GM12878 (cell line): ENCODE data around the gene CRTAP. TPM values are rescaled to one million over a fixed set of nuclear protein-coding genes. Genes with fewer than 3 reads are reported as not detected.

Experiments
- ATAC-seq: fragments of 200-7000 bp; cut with Tn5 transposase; 3 replicates; pipeline ENCODE4 v1.9.1; 2020; ENCODE audit warnings: mild to moderate bottlenecking, moderate library complexity
- BruUV-seq: library from RNA; stranded (reverse); fragments of 400-500 nt; replicated peaks from 2 replicates; lab custom pipeline; 2021; lab: Mats Ljungman, UMichigan
- CTCF ChIA-PET: fragments of 300-600 bp; sonication (Branson Sonifier 250); formaldehyde crosslinking; extraction: SDS; loops from one replicate; lab custom pipeline; 2021; ENCODE audit warnings: inconsistent platforms; lab: Yijun Ruan, JAX
- POLR2A ChIA-PET: fragments of 350-600 bp; formaldehyde crosslinking; extraction: SDS; loops from one replicate; lab custom pipeline; 2021; ENCODE audit warnings: inconsistent platforms; lab: Charles Lee
- RAD21 ChIA-PET: fragments of 300-600 bp; sonication (Branson Sonifier 250); formaldehyde crosslinking; loops from one replicate; lab custom pipeline; 2023; ENCODE audit warnings: antibody characterized with exemption; ENCODE audit not compliant: unreplicated experiment; lab: Charles Lee
- SMC1A ChIA-PET: fragments of 300-600 bp; sonication (Branson Sonifier 250); formaldehyde crosslinking; loops from one replicate; lab custom pipeline; 2023; ENCODE audit not compliant: unreplicated experiment, uncharacterized antibody; lab: Charles Lee
- DNase-seq: peaks from one replicate; pipeline ENCODE4 v3.0.0-alpha.2; 2011; ENCODE audit warnings: low read depth, low spot score
- FAIRE-seq: peaks from 3 replicates; lab custom pipeline; 2011; peaks lifted over from hg19 to GRCh38; lab: Jason Lieb, UNC
- H2AFZ ChIP-seq: 2 replicates; pipeline ENCODE4 v1.6.0; 2011; ENCODE audit warnings: low read depth, low read length, control low read depth; ENCODE audit not compliant: control insufficient read depth
- H3K27ac ChIP-seq: 2 replicates; pipeline ENCODE4 v1.5.1; 2011; ENCODE audit warnings: control low read depth; ENCODE audit not compliant: control insufficient read depth, insufficient read depth
- H3K27me3 ChIP-seq, 2 experiments: replicated peaks in 1 of 2; 2 replicates each; pipeline versions ENCODE4 v1.6.0 to v1.6.1; 2011; ENCODE audit warnings: low read length in 1 of 2; ENCODE audit not compliant: control insufficient read depth in 2 of 2, insufficient read depth in 2 of 2
- H3K36me3 ChIP-seq, 2 experiments: 2 replicates each; pipeline ENCODE4 v1.5.1; 2011; ENCODE audit warnings: low read length in 1 of 2; ENCODE audit not compliant: control insufficient read depth in 2 of 2, insufficient read depth in 2 of 2
- H3K4me1 ChIP-seq: 2 replicates; pipeline ENCODE4 v1.6.1; 2011; ENCODE audit warnings: mild to moderate bottlenecking, low read length, moderate library complexity, mixed read lengths; ENCODE audit not compliant: control insufficient read depth, insufficient read depth
- H3K4me2 ChIP-seq: 2 replicates; pipeline ENCODE4 v1.6.0; 2011; ENCODE audit warnings: control low read depth; ENCODE audit not compliant: control insufficient read depth, insufficient read depth
- H3K4me3 ChIP-seq: fragments of 200-600 bp; sonication (generic); 2 replicates; pipeline ENCODE4 v1.5.1; 2016
- H3K79me2 ChIP-seq: 2 replicates; pipeline ENCODE4 v1.6.0; 2011; ENCODE audit warnings: low read length; ENCODE audit not compliant: control insufficient read depth, insufficient read depth
- H3K9ac ChIP-seq: 2 replicates; pipeline ENCODE4 v1.8.0; 2011; ENCODE audit warnings: low read length, control low read depth, mixed read lengths; ENCODE audit not compliant: control insufficient read depth, insufficient read depth
- H3K9me3 ChIP-seq: replicated peaks from 3 replicates; pipeline ENCODE4 v1.5.1; 2011; ENCODE audit warnings: mild to moderate bottlenecking, low read length; ENCODE audit not compliant: control insufficient read depth, insufficient read depth
- H4K20me1 ChIP-seq: 2 replicates; pipeline ENCODE4 v1.6.0; 2011; ENCODE audit not compliant: control insufficient read depth, insufficient read depth
- BCL11A ChIP-seq: IDR thresholded peaks from 2 replicates; pipeline ENCODE4 v1.6.1; 2011; ENCODE audit warnings: low read depth, low read length
- FOS ChIP-seq: IDR thresholded peaks from 3 replicates; pipeline ENCODE4 v1.6.1; 2011; ENCODE audit warnings: borderline replicate concordance; ENCODE audit not compliant: insufficient read length; ENCODE audit errors: extremely low read depth
- FOXM1 ChIP-seq: IDR thresholded peaks from 2 replicates; pipeline ENCODE4 v1.6.1; 2012; ENCODE audit warnings: low read depth, mild to moderate bottlenecking, inconsistent platforms, low read length, moderate library complexity
- POLR2AphosphoS2 ChIP-seq: IDR thresholded peaks from 2 replicates; pipeline ENCODE4 v1.6.1; 2011; ENCODE audit warnings: low read depth, mild to moderate bottlenecking, low read length, improper control_type of control experiment, moderate library complexity
- PRDM15 ChIP-seq: fragments of 450-650 bp; formaldehyde crosslinking; IDR thresholded peaks from 2 replicates; pipeline ENCODE4 v1.4.0; 2020; ENCODE audit warnings: mild to moderate bottlenecking, moderate library complexity
- RAD51 ChIP-seq: fragments of 450-650 bp; IDR thresholded peaks from 2 replicates; pipeline ENCODE4 v1.6.1; 2016; ENCODE audit warnings: moderate library complexity, mild to moderate bottlenecking, inconsistent platforms
- RELA ChIP-seq: fragments of 450-650 bp; IDR thresholded peaks from 2 replicates; pipeline ENCODE4 v1.8.0; 2014; ENCODE audit warnings: borderline replicate concordance; ENCODE audit not compliant: partially characterized antibody
- SIX5 ChIP-seq: IDR thresholded peaks from 2 replicates; pipeline ENCODE4 v1.6.1; 2011; ENCODE audit warnings: mild to moderate bottlenecking, low read depth, low read length, moderate library complexity; ENCODE audit not compliant: severe bottlenecking
- SMARCA5 ChIP-seq: fragments of 450-650 bp; IDR thresholded peaks from 2 replicates; pipeline ENCODE4 v1.6.1; 2017; ENCODE audit warnings: mild to moderate bottlenecking
- ZNF207 ChIP-seq: fragments of 450-650 bp; IDR thresholded peaks from 2 replicates; pipeline ENCODE4 v1.6.1; 2014; ENCODE audit warnings: antibody characterized with exemption, mild to moderate bottlenecking, borderline replicate concordance
- WGBS: methylation state at CpG from one replicate; pipeline ENCODE4 v1.1.6; 2016; ENCODE audit warnings: low lambda C conversion rate; ENCODE audit not compliant: insufficient replicate concordance, insufficient coverage; ENCODE audit errors: missing lambda C conversion rate; 5-methylcytosine and 5-hydroxymethylcytosine counted together
- in situ Hi-C: fragments of 300-500 bp; cut with MboI; formaldehyde crosslinking; loops from 9 replicates; pipeline ENCODE4 v1.14.3; 2018; ENCODE audit warnings: mixed read lengths
- intact Hi-C: fragments of 100-400 bp; cut with micrococcal nuclease; formaldehyde crosslinking; loops from one replicate; pipeline ENCODE4 v1.14.2; 2022; ENCODE audit not compliant: unreplicated experiment
- polyA plus RNA-seq, 11 experiments: library from polyadenylated mRNA; depleted of rRNA in 4 of 11; unstranded in 6 of 11; stranded (reverse) in 5 of 11; fragments of >200 nt; fragmentation: Nextera tagmentation in 4 of 11; fragmentation: Illumina TruSeq in 1 of 11; extraction: Ambion mirVana in 4 of 11; extraction: Trizol in 1 of 11; gene quantifications; 1 replicate in 1 of 11; 2 replicates in 10 of 11; pipeline versions ENCODE4 v1.2.1 to v1.2.3, GENCODE V29; 2011 to 2016; ENCODE audit warnings: inconsistent platforms in 2 of 11, missing spikeins in 2 of 11, low read depth in 1 of 11
- total RNA-seq, 4 experiments: library from RNA; depleted of rRNA in 3 of 4; stranded (reverse); fragments of >200 nt in 3 of 4; fragmentation: Illumina TruSeq in 1 of 4; extraction: Trizol in 1 of 4; gene quantifications; 2 replicates each; pipeline versions ENCODE4 v1.2.1 to v1.2.3, GENCODE V29; 2013 to 2021
- TF ChIP-seq, protein P1 (sequence below): fragments of 450-650 bp; formaldehyde crosslinking; IDR thresholded peaks from 2 replicates; pipeline ENCODE4 v1.5.0; 2022; ENCODE audit warnings: mild to moderate bottlenecking, missing genetic modification characterization

Gene CRTAP
- total and polyA plus RNA-seq, 10 of the 15 experiments (the other 5 are each of a cell fraction or from before 2014, with no cell fraction given) = 6.0 to 42.3 (median 23.3) TPM

DNA sequence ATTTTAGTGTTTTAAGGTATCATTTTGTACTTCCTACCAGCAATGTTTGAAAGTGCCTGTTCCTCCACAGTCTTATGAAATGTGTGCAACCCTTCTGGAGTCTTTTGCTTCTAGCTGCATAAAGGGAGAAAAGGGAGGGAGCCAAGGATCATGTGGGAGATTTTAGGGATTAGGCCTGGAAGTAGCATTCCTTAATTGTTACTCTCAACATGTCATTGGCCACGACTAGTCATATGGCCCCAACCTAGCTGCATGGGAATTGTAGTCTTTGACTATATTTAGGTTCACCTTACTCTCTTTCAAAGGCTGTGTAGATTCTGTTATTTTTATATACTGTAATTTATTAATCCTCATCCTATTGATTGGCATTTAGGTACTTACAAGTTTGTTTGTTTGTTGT lies 14.9 kb downstream of the CRTAP start:
- no peaks in the 10 kb centered on the region; a peak in 1 of 4 replicates for H3K36me3 ChIP-seq
- no peak overlapping the region for H3K27ac ChIP-seq
- WGBS = 33% methylated on average over 1 of the region's 1 CpG
- no peak overlapping the region for H2AFZ ChIP-seq
- ChIA-PET SMC1A (interaction anchor here (0.6 to 4.4 kb wide), 2 partner anchors 243 to 307 kb away, joined by 3 to 135 read pairs; no protein-coding TSS in a partner anchor), CTCF (interaction anchor here (0.7 to 12.2 kb wide), 3 partner anchors 12 to 245 kb away, joined by 4 to 319 read pairs (median 136); no protein-coding TSS in a partner anchor), RAD21 (interaction anchor here (0.6 to 3.8 kb wide), 3 partner anchors 19 to 244 kb away, joined by 3 to 160 read pairs (median 3); no protein-coding TSS in a partner anchor), POLR2A (no interaction called here)
- H3K9ac ChIP-seq = no peak overlapping the region
- BruUV-seq = no TSS peak
- intact Hi-C loops (loop anchor here (5.0 kb wide), 1 partner anchor 181 kb away; no protein-coding TSS in a partner anchor), in situ Hi-C loops (no loop called here)
- no peaks in the 10 kb centered on the region for H3K4me1 ChIP-seq
- DNase-seq (no peak), FAIRE-seq (no peak), ATAC-seq (no peak)
- H3K79me2 ChIP-seq = no peaks in the 10 kb centered on the region
- no peaks in the 10 kb centered on the region for H3K27me3 ChIP-seq
- no peaks in the 10 kb centered on the region for H3K9me3 ChIP-seq
- H3K4me3 ChIP-seq = no peak overlapping the region
- H3K4me2 ChIP-seq = no peak overlapping the region
- TF ChIP-seq SIX5 = peak; percentile 39
- TF ChIP-seq FOXM1 = no peak
- TF ChIP-seq RELA = no peak
- peak; percentile 19; the same call in 1 of the 2 replicates for TF ChIP-seq RAD51
- no peak for TF ChIP-seq PRDM15 (CRISPR knock-in tag)
- no peak for TF ChIP-seq BCL11A
- no peak for TF ChIP-seq FOS
- TF ChIP-seq, protein P1, sequence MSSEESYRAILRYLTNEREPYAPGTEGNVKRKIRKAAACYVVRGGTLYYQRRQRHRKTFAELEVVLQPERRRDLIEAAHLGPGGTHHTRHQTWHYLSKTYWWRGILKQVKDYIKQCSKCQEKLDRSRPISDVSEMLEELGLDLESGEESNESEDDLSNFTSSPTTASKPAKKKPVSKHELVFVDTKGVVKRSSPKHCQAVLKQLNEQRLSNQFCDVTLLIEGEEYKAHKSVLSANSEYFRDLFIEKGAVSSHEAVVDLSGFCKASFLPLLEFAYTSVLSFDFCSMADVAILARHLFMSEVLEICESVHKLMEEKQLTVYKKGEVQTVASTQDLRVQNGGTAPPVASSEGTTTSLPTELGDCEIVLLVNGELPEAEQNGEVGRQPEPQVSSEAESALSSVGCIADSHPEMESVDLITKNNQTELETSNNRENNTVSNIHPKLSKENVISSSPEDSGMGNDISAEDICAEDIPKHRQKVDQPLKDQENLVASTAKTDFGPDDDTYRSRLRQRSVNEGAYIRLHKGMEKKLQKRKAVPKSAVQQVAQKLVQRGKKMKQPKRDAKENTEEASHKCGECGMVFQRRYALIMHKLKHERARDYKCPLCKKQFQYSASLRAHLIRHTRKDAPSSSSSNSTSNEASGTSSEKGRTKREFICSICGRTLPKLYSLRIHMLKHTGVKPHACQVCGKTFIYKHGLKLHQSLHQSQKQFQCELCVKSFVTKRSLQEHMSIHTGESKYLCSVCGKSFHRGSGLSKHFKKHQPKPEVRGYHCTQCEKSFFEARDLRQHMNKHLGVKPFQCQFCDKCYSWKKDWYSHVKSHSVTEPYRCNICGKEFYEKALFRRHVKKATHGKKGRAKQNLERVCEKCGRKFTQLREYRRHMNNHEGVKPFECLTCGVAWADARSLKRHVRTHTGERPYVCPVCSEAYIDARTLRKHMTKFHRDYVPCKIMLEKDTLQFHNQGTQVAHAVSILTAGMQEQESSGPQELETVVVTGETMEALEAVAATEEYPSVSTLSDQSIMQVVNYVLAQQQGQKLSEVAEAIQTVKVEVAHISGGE (CRISPR knock-in tag) = no peak
- TF ChIP-seq ZNF207 = no peak
- no peak for TF ChIP-seq POLR2AphosphoS2
- no peak for TF ChIP-seq SMARCA5
- no peaks in the 10 kb centered on the region for H4K20me1 ChIP-seq
